Measurements from ENCODE around the gene PDCD1LG2. TPM values are rescaled to one million over a fixed set of nuclear protein-coding genes. Genes with fewer than 3 reads are reported as not detected.

The PDCD1LG2 gene
- total RNA-seq, 4 donors from 2014 or later = 0.44 to 3.1 (median 1.9) TPM

DNA sequence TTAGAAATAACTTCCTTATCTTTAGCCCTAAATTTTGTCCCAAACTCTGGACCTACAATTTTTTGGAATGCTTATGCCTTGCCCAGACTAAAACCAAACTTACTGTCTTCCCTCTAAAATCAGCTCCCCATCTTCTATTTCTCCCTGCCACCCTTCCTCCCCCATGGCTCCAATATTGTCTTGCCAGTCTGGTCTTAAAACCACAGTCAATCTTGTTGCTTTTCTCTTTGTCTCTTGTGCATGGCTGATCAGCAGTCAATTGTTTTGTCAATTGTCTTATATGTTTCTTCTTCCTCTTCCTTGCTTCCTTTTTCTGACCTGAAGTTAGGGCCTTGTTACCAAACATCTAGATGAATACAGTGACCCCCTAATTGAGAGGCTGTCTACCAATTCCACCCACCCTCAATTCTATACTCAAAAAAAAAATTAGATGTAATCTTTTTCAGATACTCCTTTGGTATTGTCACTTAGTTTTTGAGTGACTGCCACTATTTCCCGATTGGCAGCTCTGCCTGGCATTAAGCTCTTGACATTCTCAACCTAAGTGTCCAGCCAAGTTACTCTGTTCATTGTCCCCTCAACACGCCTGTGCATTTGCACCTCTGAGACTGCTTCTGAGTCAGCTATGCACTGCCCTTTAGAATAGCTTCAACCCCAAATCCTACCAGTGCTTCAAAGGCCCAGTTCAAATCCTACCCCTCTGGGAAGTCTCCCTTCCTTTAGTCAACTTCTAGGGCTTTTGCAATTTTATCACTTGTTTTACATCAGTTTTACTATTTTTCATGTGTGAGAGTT lies 2.5 kb downstream of the PDCD1LG2 start:
- H3K4me1 ChIP-seq = peaks cover 0 to 11% (median 2%) of the 10 kb centered on the region in 4 donors
- DNase-seq (ENCODE audit: low spot score in 2 of 2) = no peak
- no peaks in the 10 kb centered on the region for H3K9me3 ChIP-seq
- no peaks in the 10 kb centered on the region for H3K27me3 ChIP-seq
- TF ChIP-seq EP300 (IDR thresholded peaks at IDR 0.05) (no peak), CTCF (IDR thresholded peaks at IDR 0.05) (no peak), POLR2A (IDR thresholded peaks at IDR 0.05) (no peak)
- no peaks in the 10 kb centered on the region for H3K36me3 ChIP-seq
- H3K27ac ChIP-seq = no peak overlapping the region
- WGBS, 2 donors = 84 to 94% methylated on average over 2 of the region's 2 CpGs
- H3K4me3 ChIP-seq = no peak overlapping the region

DNA sequence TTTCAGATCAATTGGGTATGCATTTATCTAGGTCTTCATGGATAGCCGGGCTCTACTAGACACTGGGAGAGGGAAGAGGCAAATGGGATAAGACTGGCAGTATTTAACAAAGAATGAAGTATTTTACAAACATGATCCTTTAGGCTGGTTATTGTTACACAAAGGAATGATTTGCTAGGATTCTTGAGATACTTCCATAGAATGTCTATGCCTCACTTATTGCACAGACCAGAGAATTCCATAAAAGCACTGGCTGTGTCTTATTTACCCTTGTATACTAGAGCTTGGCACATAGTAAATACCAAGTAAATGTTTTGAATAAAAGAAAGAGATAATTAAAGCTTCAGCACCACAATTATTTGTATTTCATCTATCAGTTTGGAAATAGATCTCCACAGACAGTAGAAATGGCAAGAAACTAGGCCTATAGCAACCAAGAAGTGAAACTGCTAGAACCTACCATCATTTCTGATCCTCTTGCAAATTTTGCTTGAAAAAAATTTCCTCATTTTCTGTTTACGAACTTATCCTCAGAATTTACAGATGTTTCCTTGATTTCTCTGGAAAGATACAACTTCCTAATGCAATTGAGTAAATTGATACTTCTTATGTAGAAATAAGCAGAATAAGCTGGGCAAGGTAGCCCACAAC lies 3.8 kb downstream of the PDCD1LG2 start:
- DNase-seq (ENCODE audit: low spot score in 2 of 2) = no peak
- Histone ChIP-seq H3K27me3 (no peaks in the 10 kb centered on the region), H3K4me1 (peaks cover 0 to 11% (median 2%) of the 10 kb centered on the region in 4 donors), H3K4me3 (no peak overlapping the region), H3K27ac (no peak overlapping the region), H3K36me3 (no peaks in the 10 kb centered on the region), H3K9me3 (no peaks in the 10 kb centered on the region)
- no peak for TF ChIP-seq EP300 (IDR thresholded peaks at IDR 0.05)
- TF ChIP-seq POLR2A (IDR thresholded peaks at IDR 0.05) = no peak
- no peak for TF ChIP-seq CTCF (IDR thresholded peaks at IDR 0.05)
- 79 to 88% methylated on average over 2 of the region's 2 CpGs for WGBS, 2 donors

DNA sequence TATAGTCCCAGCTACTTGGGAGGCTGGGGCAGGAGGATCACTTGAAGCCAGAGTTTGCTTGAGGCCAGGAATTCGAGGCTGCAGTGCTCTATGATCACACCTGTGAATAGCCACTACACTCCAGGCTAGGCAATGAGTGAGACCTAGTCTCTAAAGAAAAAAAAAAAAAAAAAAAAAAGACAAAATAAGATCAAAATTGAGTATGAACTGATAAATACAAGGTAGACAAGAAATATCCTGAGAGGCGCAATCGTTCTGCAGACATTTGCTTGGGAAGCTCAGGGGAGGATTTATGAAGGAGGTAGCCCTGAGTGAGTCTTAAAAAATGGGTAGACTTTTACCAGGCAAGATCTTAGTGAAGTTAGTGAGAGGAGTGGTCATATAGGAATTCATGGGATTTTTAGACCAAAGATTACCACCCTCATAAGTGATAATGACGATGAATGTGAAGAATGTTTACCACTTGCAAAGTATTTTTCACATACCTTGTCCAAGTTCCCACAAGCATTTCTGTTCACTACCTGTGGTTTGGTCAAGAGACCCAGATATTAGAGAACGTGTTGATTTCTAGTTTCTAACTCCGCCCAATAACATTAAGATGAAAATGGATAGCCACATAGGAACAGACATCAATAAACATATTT lies 4.4 kb downstream of the PDCD1LG2 start:
- no peak for TF ChIP-seq CTCF (IDR thresholded peaks at IDR 0.05)
- no peak for TF ChIP-seq EP300 (IDR thresholded peaks at IDR 0.05)
- no peak for TF ChIP-seq POLR2A (IDR thresholded peaks at IDR 0.05)

GRCh38 chr9:5515261-5515650 lies 4.9 kb downstream of the PDCD1LG2 start:
- no peak overlapping the region for H3K4me3 ChIP-seq
- H3K27ac ChIP-seq = no peak overlapping the region
- DNase-seq (ENCODE audit: low spot score in 2 of 2) = no peak
- WGBS, 2 donors = 79 to 88% methylated on average over 4 of the region's 4 CpGs
- H3K9me3 ChIP-seq = no peaks in the 10 kb centered on the region
- no peaks in the 10 kb centered on the region for H3K36me3 ChIP-seq
- H3K27me3 ChIP-seq = no peaks in the 10 kb centered on the region
- TF ChIP-seq CTCF (IDR thresholded peaks at IDR 0.05) (no peak), POLR2A (IDR thresholded peaks at IDR 0.05) (no peak), EP300 (IDR thresholded peaks at IDR 0.05) (no peak)
- peaks cover 0 to 11% (median 0%) of the 10 kb centered on the region in 4 donors for H3K4me1 ChIP-seq

More for the DNA sequence above, 4.4 kb downstream of the PDCD1LG2 start:
- no peak for DNase-seq (ENCODE audit: low spot score in 2 of 2)
- Histone ChIP-seq H3K9me3 (no peaks in the 10 kb centered on the region), H3K4me1 (peaks cover 0 to 11% (median under 1%) of the 10 kb centered on the region in 4 donors), H3K4me3 (no peak overlapping the region), H3K27me3 (no peaks in the 10 kb centered on the region), H3K27ac (no peak overlapping the region), H3K36me3 (no peaks in the 10 kb centered on the region)
- 87 to 88% methylated on average over 6 of the region's 6 CpGs for WGBS, 2 donors
